HG02610 (cell line): ENCODE results near the gene RP9.
"Not testable (repeated sequence)": the region's sequence is repeated elsewhere in the genome, so short reads cannot be mapped to it uniquely, and the experiment has no call there.

ENCODE experiments used
- ATAC-seq: cut with Tn5 transposase; IDR thresholded peaks from one replicate; pipeline ENCODE4 v1.9.1; 2021; ENCODE audit warnings: mild to moderate bottlenecking, moderate library complexity; ENCODE audit not compliant: unreplicated experiment

The RP9 gene

DNA sequence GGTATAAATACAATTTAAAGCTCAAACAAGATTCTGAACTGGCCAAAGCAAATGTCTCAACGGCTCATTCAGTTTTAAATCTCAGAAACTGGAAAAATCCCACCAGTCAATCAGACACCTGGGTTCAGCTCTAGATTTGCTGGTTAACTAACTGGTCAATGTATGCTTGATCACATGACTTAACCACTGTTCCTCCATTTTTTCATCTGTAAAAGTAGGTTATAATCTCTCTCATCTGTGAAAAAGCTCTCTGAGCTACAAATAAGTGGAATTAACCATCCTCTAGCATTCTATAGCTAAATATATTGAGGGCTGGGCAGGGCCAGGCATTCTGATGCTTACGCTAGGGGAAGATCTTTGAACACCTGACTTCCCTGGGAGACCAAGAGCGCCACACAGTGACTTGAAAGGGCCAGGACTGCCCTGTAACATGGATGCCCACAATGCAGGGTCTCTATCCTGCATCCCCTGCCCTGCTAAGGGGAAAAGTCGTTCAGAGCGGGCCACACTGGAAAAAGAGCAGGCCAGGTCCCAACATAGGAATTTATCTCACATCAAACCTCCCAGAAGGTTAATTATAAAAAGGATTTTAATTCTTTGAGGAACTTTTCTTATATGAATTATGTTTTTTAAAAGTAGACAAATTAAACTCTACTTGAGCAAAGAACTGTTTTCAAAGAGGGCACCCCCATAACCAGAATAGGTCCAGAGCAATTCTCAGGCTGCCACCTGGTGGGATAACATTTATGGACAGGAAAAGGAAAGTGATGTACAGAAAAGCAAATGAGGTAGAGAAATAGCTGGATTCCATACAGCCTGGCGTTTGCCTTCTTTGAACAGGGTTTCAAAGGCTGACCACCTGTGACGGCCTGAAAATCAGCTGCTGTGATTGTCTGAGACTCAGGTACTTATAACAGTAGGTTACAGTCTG lies 1.8 kb downstream of the RP9 start:
- ATAC-seq: peak; percentile 36

DNA sequence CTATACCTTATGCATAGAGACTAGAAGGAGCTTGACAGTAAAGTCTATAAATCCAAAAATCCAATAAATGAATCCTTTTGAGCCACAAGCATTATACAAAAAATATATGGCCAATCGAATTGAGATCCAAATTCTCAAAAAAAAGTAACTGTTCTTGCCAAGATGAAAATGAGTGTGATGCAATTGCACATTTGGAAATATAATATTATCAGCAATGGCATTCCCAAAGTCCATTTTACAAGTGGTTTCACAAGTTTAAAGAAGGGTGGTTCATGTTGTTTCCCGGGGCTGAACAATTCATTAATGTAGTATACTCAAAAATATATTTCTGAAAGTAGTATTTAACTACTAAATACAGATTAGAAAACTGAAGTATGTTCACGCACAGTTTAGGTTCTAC lies 7.3 kb downstream of the RP9 start:
- ATAC-seq: no peak

GRCh38 chr7:33100770-33101169 lies 8.4 kb downstream of the RP9 start:
- no peak for ATAC-seq

GRCh38 chr7:33099154-33099940 lies 9.9 kb downstream of the RP9 start:
- no peak for ATAC-seq

- not testable (repeated sequence) for ATAC-seq
Measured at GRCh38 chr7:33094745-33095275, 14.4 kb downstream of the RP9 start.

- no peak for ATAC-seq
Measured at GRCh38 chr7:33093266-33093665, 15.9 kb downstream of the RP9 start.

- ATAC-seq: no peak
Measured at GRCh38 chr7:33091641-33092191, 17.5 kb downstream of the RP9 start.

GRCh38 chr7:33091111-33091531 lies 18.1 kb downstream of the RP9 start:
- ATAC-seq: no peak

GRCh38 chr7:33089142-33089541 lies 20.1 kb downstream of the RP9 start:
- no peak for ATAC-seq

- ATAC-seq: no peak
Measured at GRCh38 chr7:33087858-33088257, 21.3 kb downstream of the RP9 start.

- ATAC-seq: no peak
Measured at GRCh38 chr7:33087356-33087755, 21.8 kb downstream of the RP9 start.

DNA sequence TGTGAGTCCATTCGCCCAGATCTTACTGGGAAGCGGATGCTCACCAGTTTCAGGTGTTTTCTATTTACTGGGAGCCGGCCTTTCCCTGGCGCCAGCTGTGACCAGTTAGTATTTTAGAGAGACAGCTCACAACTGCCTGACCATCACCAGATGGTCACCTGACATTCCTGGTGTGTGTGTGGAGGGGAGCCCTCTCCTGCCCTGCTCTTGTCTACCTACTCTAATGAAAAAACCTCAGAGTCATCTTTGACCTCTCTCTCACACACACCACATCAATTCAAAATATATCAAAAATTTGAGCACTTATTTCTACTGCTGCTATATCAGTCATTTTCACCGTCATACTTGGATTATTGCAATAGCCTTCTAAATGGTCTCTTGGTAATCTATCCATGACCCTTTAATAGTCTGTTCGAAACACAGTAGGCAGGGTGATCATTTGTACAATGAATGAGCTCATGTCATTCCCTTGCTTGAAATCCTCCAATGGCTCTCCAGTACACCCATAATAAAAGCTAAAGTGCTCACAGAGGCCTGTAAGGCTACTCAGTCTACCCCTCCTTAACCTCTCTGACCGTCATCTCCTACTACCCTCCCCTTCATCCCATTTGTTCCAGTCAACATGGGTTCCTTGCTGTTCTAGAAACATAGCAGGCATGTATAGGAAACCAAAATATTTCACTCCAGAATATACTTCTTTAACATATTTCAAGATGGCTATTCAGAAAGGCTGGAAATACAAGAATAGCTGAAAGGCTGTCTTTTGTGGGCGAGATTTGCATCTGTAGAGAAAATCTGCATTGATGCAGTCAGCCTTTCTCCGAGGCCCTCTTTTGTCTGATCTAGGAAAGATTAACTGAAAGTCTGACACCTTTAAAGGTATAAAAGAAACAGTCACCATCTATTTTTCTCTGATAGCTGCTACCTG lies 29.2 kb downstream of the RP9 start:
- ATAC-seq: no peak

DNA sequence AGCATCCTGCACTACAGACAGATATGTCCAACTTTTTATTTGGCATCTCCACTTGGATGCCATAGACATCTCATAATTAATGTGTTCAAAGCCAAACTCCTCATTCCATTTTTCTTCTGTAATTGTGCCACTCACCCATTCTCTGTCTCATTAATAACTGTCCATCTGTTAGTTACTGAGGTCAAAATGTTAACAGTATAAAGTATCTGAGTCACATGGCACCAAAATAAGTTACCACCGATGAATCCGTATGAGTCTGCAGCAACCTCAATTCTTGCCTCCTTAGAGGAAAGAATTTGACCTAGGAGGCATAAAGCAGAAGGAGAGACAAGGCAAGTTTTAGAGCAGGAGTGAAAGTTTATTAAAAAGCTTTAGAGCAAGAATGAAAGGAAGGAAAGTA lies 30.1 kb downstream of the RP9 start:
- ATAC-seq: no peak

GRCh38 chr7:33076737-33077136 lies 32.5 kb downstream of the RP9 start:
- no peak for ATAC-seq

DNA sequence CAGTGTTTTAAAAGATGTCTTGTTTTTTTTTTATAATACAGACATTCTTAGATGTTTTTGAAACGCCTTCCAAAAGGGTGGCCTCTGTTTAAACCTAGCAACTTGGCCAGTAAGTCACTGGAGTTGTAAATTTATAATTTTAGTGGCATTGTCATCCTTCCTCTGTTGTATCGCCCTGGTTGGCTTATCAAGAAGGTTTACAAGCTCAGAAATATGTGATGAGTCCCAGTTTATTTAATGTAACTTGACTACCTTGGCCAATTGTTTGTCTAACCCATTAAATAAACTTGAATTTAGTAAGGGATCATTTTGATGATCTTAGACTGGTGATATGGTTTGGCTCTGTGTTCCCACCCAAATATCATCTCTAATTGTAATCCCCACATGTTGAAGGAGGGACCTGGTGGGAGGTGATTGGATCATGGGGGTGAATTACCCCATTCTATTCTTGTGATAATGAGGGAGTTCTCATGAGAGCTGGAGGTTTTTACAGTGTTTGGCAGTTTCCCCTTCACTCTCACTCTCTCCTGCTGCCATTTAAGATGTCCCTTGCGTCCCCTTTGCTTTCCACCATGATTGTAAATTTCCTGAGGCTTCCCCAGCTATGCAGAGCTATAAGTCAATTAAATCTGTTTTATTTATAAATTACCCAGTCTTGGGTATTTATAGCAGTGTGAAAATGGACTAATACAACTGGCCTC lies 33.2 kb downstream of the RP9 start:
- ATAC-seq: no peak

GRCh38 chr7:33073243-33073642 lies 36.0 kb downstream of the RP9 start:
- ATAC-seq: no peak

GRCh38 chr7:33072471-33072870 lies 36.7 kb downstream of the RP9 start:
- ATAC-seq: no peak

- no peak for ATAC-seq
Measured at GRCh38 chr7:33070831-33071230, 38.4 kb downstream of the RP9 start.

GRCh38 chr7:33070277-33070676 lies 38.9 kb downstream of the RP9 start:
- ATAC-seq: no peak

- ATAC-seq: no peak
Measured at GRCh38 chr7:33067921-33068320, 41.3 kb downstream of the RP9 start.
